ENCODE results near the gene ABCA12. TPM values are rescaled to one million over a fixed set of nuclear protein-coding genes. Genes with fewer than 3 reads are reported as not detected.
"Not testable (repeated sequence)": the region's sequence is repeated elsewhere in the genome, so short reads cannot be mapped to it uniquely, and the experiment has no call there.

Gene ABCA12
- total RNA-seq, 2 donors from 2014 or later: 0.07 TPM; not detected in 1

DNA sequence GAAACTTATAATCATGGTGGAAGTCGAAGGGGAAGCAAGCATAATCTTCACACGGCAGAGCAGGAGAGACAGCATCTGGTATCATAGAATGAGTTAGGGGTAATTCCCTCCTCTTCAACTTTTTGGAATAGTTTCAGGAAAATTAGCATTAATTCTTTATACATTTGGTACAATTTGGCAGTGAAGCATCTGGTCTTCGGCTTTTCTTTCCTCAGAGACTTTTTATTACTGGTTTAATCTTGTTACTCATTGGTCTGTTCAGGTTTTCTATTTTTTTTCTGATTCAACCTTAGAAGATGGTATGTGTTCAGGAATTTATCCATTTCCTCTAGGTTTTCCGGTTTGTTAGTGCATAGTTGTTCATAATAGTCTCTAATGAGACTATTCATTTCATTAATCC, 39.7 kb upstream of the ABCA12 start:
- Histone ChIP-seq H3K36me3 (ENCODE audit: control insufficient read depth, insufficient read depth, low read length) (no peaks in the 10 kb centered on the region), H3K9me3 (ENCODE audit: control insufficient read depth, low read length) (no peaks in the 10 kb centered on the region), H3K4me1 (ENCODE audit: control insufficient read depth, insufficient read depth, low read length) (no peaks in the 10 kb centered on the region), H3K27ac (ENCODE audit: low read depth, low read length) (no peak overlapping the region), H3K9ac (ENCODE audit: extremely low read depth, low read length, poor library complexity, severe bottlenecking) (no peak overlapping the region), H3K4me3 (ENCODE audit: low read length) (no peak overlapping the region), H3K27me3 (ENCODE audit: control insufficient read depth, insufficient read depth, low read length, poor library complexity, severe bottlenecking) (no peaks in the 10 kb centered on the region)
- DNase-seq: no peak
- Mint-ChIP-seq H3K4me1 (no peaks in the 10 kb centered on the region), H3K9me3 (no peaks in the 10 kb centered on the region), H3K27me3 (ENCODE audit: insufficient read depth) (no peaks in the 10 kb centered on the region), H3K4me3 (no peak overlapping the region), H3K27ac (no peak overlapping the region), H3K36me3 (ENCODE audit: low read depth) (no peaks in the 10 kb centered on the region)
- TF ChIP-seq, protein P1, sequence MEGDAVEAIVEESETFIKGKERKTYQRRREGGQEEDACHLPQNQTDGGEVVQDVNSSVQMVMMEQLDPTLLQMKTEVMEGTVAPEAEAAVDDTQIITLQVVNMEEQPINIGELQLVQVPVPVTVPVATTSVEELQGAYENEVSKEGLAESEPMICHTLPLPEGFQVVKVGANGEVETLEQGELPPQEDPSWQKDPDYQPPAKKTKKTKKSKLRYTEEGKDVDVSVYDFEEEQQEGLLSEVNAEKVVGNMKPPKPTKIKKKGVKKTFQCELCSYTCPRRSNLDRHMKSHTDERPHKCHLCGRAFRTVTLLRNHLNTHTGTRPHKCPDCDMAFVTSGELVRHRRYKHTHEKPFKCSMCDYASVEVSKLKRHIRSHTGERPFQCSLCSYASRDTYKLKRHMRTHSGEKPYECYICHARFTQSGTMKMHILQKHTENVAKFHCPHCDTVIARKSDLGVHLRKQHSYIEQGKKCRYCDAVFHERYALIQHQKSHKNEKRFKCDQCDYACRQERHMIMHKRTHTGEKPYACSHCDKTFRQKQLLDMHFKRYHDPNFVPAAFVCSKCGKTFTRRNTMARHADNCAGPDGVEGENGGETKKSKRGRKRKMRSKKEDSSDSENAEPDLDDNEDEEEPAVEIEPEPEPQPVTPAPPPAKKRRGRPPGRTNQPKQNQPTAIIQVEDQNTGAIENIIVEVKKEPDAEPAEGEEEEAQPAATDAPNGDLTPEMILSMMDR (conservative IDR thresholded peaks at IDR 0.05): no peak
- WGBS, 2 experiments (ENCODE audit: insufficient coverage in 1 of 2, insufficient read length in 1 of 2): 93 to 94% methylated on average over 2 to 3 of the region's 4 CpGs

DNA sequence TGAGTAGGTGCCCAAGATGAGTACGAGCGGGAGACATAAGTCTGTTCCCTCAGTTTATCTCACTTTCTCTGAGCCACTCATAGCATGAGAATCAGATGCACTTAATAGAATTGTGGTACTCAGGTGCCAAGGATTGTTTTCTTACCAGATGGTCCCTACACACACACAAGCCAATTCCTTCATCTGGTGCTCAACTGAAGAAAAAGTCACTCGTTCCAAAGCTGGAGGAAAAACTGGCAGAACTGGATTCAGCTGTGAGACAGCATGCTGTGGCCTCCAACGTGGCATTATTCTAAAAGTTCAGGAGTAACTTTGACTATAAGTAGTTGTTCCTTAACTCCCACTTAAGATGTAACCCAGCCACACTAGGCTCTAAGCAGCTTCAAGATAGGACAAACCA, 33.4 kb upstream of the ABCA12 start:
- Histone ChIP-seq H3K9ac (ENCODE audit: extremely low read depth, low read length, poor library complexity, severe bottlenecking) (no peak overlapping the region), H3K4me3 (ENCODE audit: low read length) (no peak overlapping the region), H3K27ac (ENCODE audit: low read depth, low read length) (no peak overlapping the region), H3K36me3 (ENCODE audit: control insufficient read depth, insufficient read depth, low read length) (no peaks in the 10 kb centered on the region), H3K9me3 (ENCODE audit: control insufficient read depth, low read length) (no peaks in the 10 kb centered on the region), H3K4me1 (ENCODE audit: control insufficient read depth, insufficient read depth, low read length) (no peaks in the 10 kb centered on the region), H3K27me3 (ENCODE audit: control insufficient read depth, insufficient read depth, low read length, poor library complexity, severe bottlenecking) (no peaks in the 10 kb centered on the region)
- no peak overlapping the region for H3K4me3 Mint-ChIP-seq
- no peak for DNase-seq
- no peaks in the 10 kb centered on the region for H3K9me3 Mint-ChIP-seq
- no peaks in the 10 kb centered on the region for H3K4me1 Mint-ChIP-seq
- TF ChIP-seq, protein P1 (conservative IDR thresholded peaks at IDR 0.05): no peak
- no peak overlapping the region for H3K27ac Mint-ChIP-seq
- H3K36me3 Mint-ChIP-seq (ENCODE audit: low read depth): no peaks in the 10 kb centered on the region
- no peaks in the 10 kb centered on the region for H3K27me3 Mint-ChIP-seq (ENCODE audit: insufficient read depth)
- 80 to 89% methylated on average over 1 to 4 of the region's 4 CpGs for WGBS, 2 experiments (ENCODE audit: insufficient coverage in 1 of 2, insufficient read length in 1 of 2)

DNA sequence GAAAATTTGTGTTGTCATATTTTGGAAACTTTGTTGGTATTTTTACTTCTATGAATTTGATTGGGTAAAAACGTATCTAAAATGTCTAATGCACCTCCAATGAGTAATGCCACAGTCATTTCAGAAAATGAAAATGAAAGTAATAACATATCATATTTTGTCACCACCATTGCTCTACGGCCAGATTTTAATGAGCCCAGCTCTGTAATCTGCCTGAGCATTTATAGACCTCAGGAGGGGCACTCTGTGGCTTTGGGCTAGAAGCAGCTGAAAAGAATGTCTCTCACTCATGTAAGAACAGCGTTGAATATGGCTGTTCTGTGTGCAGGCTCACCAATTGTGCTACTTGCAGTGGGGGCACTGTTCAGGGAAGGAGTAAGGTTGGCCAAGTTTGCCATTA, 32.7 kb upstream of the ABCA12 start:
- H3K9ac ChIP-seq (ENCODE audit: extremely low read depth, low read length, poor library complexity, severe bottlenecking): no peak overlapping the region
- no peaks in the 10 kb centered on the region for H3K27me3 ChIP-seq (ENCODE audit: control insufficient read depth, insufficient read depth, low read length, poor library complexity, severe bottlenecking)
- no peaks in the 10 kb centered on the region for H3K4me1 Mint-ChIP-seq
- no peak overlapping the region for H3K27ac ChIP-seq (ENCODE audit: low read depth, low read length)
- TF ChIP-seq, protein P1 (conservative IDR thresholded peaks at IDR 0.05): no peak
- no peaks in the 10 kb centered on the region for H3K27me3 Mint-ChIP-seq (ENCODE audit: insufficient read depth)
- no peaks in the 10 kb centered on the region for H3K9me3 Mint-ChIP-seq
- WGBS, 2 experiments (ENCODE audit: insufficient coverage in 1 of 2, insufficient read length in 1 of 2): 83 to 100% methylated on average over 1 to 3 of the region's 3 CpGs
- H3K4me3 Mint-ChIP-seq: no peak overlapping the region
- DNase-seq: no peak
- H3K27ac Mint-ChIP-seq: no peak overlapping the region
- H3K4me1 ChIP-seq (ENCODE audit: control insufficient read depth, insufficient read depth, low read length): no peaks in the 10 kb centered on the region
- no peak overlapping the region for H3K4me3 ChIP-seq (ENCODE audit: low read length)
- H3K9me3 ChIP-seq (ENCODE audit: control insufficient read depth, low read length): no peaks in the 10 kb centered on the region
- H3K36me3 Mint-ChIP-seq (ENCODE audit: low read depth): no peaks in the 10 kb centered on the region
- no peaks in the 10 kb centered on the region for H3K36me3 ChIP-seq (ENCODE audit: control insufficient read depth, insufficient read depth, low read length)

DNA sequence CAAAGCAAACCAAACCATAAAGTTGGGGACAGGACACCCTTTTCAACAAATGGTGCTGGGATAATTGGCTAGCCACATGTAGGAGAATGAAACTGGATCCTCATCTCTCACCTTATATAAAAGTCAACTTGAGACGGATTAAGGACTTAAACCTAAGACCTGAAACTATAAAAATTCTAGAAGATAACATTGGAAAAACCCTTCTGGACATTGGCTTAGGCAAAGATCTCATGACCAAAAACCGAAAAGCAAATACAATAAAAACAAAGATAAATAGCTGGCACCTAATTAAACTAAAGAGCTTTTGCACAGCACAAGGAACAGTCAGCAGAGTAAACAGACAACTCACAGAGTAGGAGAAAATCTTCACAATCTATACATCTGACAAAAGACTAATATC, 28.1 kb upstream of the ABCA12 start:
- not testable (repeated sequence) for H3K27ac Mint-ChIP-seq; H3K36me3 ChIP-seq (ENCODE audit: control insufficient read depth, insufficient read depth, low read length); H3K9me3 ChIP-seq (ENCODE audit: control insufficient read depth, low read length); H3K27me3 ChIP-seq (ENCODE audit: control insufficient read depth, insufficient read depth, low read length, poor library complexity, severe bottlenecking); H3K9ac ChIP-seq (ENCODE audit: extremely low read depth, low read length, poor library complexity, severe bottlenecking); H3K4me3 ChIP-seq (ENCODE audit: low read length); H3K27me3 Mint-ChIP-seq (ENCODE audit: insufficient read depth); H3K4me1 Mint-ChIP-seq; H3K27ac ChIP-seq (ENCODE audit: low read depth, low read length); H3K4me1 ChIP-seq (ENCODE audit: control insufficient read depth, insufficient read depth, low read length); H3K4me3 Mint-ChIP-seq; H3K36me3 Mint-ChIP-seq (ENCODE audit: low read depth); DNase-seq
- peaks cover 31% of the 10 kb centered on the region for H3K9me3 Mint-ChIP-seq
- WGBS, 2 experiments (ENCODE audit: insufficient coverage in 1 of 2, insufficient read length in 1 of 2): 92 to 96% methylated on average over 2 of the region's 2 CpGs

DNA sequence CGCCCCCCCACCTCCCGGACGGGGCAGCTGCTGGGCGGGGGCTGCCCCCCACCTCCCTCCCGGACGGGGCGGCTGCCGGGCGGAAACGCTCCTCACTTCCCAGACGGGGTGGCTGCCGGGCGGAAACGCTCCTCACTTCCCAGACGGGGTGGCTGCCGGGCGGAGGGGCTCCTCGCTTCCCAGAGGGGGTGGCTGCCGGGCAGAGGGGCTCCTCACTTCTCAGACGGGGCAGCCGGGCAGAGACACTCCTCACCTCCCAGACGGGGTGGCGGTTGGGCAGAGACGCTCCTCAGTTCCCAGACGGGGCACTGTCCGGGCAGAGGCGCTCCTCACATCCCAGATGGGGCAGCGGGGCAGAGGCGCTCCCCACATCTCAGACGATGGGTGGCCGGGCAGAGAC, 24.9 kb upstream of the ABCA12 start:
- not testable (repeated sequence) for H3K4me1 Mint-ChIP-seq; DNase-seq; H3K9me3 ChIP-seq (ENCODE audit: control insufficient read depth, low read length); H3K27ac ChIP-seq (ENCODE audit: low read depth, low read length); H3K4me3 ChIP-seq (ENCODE audit: low read length); H3K27me3 ChIP-seq (ENCODE audit: control insufficient read depth, insufficient read depth, low read length, poor library complexity, severe bottlenecking); H3K27me3 Mint-ChIP-seq (ENCODE audit: insufficient read depth); H3K4me1 ChIP-seq (ENCODE audit: control insufficient read depth, insufficient read depth, low read length); H3K36me3 Mint-ChIP-seq (ENCODE audit: low read depth); H3K36me3 ChIP-seq (ENCODE audit: control insufficient read depth, insufficient read depth, low read length); H3K27ac Mint-ChIP-seq; H3K9ac ChIP-seq (ENCODE audit: extremely low read depth, low read length, poor library complexity, severe bottlenecking); H3K4me3 Mint-ChIP-seq
- 97 to 100% methylated on average over 1 to 31 of the region's 31 CpGs for WGBS, 2 experiments (ENCODE audit: insufficient coverage in 1 of 2, insufficient read length in 1 of 2)
- H3K9me3 Mint-ChIP-seq: peaks cover 37% of the 10 kb centered on the region

Data from endodermal cell (in vitro differentiated cells).